Left ventricle myocardium inferior (tissue), 1 donor: Measurements from ENCODE around the gene IFI6. TPM values are rescaled to one million over a fixed set of nuclear protein-coding genes. Genes with fewer than 3 reads are reported as not detected.
A peak's percentile ranks its signal among the peaks of the same experiment; 100 is the strongest.
"Not testable (repeated sequence)": the region's sequence is repeated elsewhere in the genome, so short reads cannot be mapped to it uniquely, and the experiment has no call there.

Source experiments
- DNase-seq: peaks from one replicate; pipeline ENCODE4 v3.0.0-alpha.2; 2020
- H3K27ac ChIP-seq: fragments of 200-600 bp; replicated peaks from 2 replicates; pipeline ENCODE4 v1.8.0; 2021
- H3K27me3 ChIP-seq: fragments of 200-600 bp; 2 replicates; pipeline ENCODE4 v1.8.0; 2021; ENCODE audit warnings: low read depth
- H3K36me3 ChIP-seq: fragments of 200-600 bp; 2 replicates; pipeline ENCODE4 v1.8.0; 2021
- H3K4me1 ChIP-seq: fragments of 200-600 bp; 2 replicates; pipeline ENCODE4 v1.8.0; 2021
- H3K4me3 ChIP-seq: fragments of 200-600 bp; 2 replicates; pipeline ENCODE4 v1.8.0; 2021; ENCODE audit warnings: mild to moderate bottlenecking, moderate library complexity
- H3K9me3 ChIP-seq: fragments of 200-600 bp; replicated peaks from 2 replicates; pipeline ENCODE4 v1.8.0; 2021
- intact Hi-C: fragments of 100-400 bp; cut with micrococcal nuclease; formaldehyde crosslinking; loops from one replicate; pipeline ENCODE4 v1.11.0; 2022
- total RNA-seq: library from RNA; stranded (reverse); fragmentation: NEBNext Ultra II Directional; extraction: Animal tissue kit (Norgen Biotek cat#: 25700); gene quantifications from one replicate; pipeline ENCODE4 v1.2.1, GENCODE V29; 2021
- TF ChIP-seq, protein P1 (sequence below): fragments of 200-600 bp; IDR thresholded peaks from 2 replicates; pipeline ENCODE4 v1.8.0; 2021; ENCODE audit warnings: antibody characterized with exemption, mild to moderate bottlenecking, borderline replicate concordance
- donor health status: DM: no; HTN: yes; CAD: no; lungs with severe emphysema.

Gene IFI6
- total RNA-seq, 1 donor from 2014 or later = 39.2 TPM

DNA sequence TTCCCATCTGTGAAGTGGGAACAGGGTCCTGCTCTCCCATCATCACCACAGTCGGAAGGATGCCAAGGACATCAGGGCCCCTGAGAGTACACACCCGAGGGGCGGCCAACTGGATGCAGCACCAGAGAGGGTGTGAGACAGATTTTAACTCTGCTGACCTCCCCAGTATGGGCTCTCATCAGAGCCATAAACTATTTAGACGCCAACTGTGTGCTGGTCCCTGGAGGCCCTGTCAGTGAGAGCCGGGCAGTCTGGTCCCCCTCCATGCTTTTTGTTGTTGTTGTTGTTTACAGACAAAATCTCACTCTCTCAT is 38.7 kb downstream of the IFI6 start:
- H3K4me3 ChIP-seq = peak overlapping the region; percentile 70
- H3K36me3 ChIP-seq = no peaks in the 10 kb centered on the region
- no peaks in the 10 kb centered on the region for H3K9me3 ChIP-seq
- H3K27ac ChIP-seq = peak overlapping the region; percentile 92
- peaks cover 77% of the 10 kb centered on the region for H3K4me1 ChIP-seq
- no peak for DNase-seq
- H3K27me3 ChIP-seq = no peaks in the 10 kb centered on the region
- intact Hi-C loops = no loop called here
- TF ChIP-seq, protein P1, sequence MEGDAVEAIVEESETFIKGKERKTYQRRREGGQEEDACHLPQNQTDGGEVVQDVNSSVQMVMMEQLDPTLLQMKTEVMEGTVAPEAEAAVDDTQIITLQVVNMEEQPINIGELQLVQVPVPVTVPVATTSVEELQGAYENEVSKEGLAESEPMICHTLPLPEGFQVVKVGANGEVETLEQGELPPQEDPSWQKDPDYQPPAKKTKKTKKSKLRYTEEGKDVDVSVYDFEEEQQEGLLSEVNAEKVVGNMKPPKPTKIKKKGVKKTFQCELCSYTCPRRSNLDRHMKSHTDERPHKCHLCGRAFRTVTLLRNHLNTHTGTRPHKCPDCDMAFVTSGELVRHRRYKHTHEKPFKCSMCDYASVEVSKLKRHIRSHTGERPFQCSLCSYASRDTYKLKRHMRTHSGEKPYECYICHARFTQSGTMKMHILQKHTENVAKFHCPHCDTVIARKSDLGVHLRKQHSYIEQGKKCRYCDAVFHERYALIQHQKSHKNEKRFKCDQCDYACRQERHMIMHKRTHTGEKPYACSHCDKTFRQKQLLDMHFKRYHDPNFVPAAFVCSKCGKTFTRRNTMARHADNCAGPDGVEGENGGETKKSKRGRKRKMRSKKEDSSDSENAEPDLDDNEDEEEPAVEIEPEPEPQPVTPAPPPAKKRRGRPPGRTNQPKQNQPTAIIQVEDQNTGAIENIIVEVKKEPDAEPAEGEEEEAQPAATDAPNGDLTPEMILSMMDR = no peak

DNA sequence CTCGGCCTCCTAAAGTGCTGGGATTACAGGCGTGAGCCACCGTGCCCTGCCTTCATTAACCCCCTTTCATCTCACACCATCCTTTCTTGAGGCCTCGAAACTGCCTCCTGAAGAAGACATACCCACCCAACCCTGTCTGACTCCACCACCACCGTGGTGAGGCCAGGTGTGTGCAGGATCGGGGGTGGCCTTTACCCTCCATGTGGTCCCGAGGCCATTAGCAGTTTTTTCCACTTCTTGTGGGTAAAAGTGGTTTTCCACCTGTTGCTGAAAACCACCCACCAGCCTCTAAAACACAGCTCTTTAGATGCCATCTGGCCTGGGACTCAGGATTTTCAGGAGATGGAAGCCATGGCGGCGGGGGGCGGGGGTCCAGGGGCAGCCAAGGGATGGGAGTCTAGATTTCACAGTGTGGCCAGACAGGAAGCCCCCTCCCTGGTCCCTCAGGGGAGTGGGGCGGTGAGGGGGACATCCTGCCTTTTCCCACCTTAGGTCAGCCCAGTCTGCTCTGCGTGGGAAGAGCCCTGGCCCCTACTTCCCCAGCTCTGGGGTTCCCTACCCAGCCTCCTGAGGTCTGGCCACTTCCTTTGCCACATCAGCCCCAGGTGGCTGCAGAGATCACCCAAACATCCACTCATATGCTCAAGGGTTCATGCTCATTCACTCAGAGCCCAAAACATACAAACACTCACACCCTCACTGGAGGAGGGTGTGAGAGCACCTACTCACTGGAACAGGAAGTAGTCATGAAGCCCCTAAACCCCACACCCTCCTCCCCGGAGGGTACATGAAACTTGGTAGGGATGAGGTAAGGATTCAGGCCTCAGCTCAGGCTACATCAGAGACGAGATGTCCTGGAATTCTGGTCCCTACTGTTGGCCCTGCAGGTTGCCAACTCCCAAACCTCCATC is 39.4 kb downstream of the IFI6 start:
- peaks cover 83% of the 10 kb centered on the region for H3K4me1 ChIP-seq
- DNase-seq = no peak
- H3K36me3 ChIP-seq = no peaks in the 10 kb centered on the region
- no peaks in the 10 kb centered on the region for H3K27me3 ChIP-seq
- TF ChIP-seq, protein P1 = no peak
- H3K27ac ChIP-seq = peak overlapping the region; percentile 92
- intact Hi-C loops = no loop called here
- H3K9me3 ChIP-seq = no peaks in the 10 kb centered on the region
- peak overlapping the region; percentile 70 for H3K4me3 ChIP-seq

DNA sequence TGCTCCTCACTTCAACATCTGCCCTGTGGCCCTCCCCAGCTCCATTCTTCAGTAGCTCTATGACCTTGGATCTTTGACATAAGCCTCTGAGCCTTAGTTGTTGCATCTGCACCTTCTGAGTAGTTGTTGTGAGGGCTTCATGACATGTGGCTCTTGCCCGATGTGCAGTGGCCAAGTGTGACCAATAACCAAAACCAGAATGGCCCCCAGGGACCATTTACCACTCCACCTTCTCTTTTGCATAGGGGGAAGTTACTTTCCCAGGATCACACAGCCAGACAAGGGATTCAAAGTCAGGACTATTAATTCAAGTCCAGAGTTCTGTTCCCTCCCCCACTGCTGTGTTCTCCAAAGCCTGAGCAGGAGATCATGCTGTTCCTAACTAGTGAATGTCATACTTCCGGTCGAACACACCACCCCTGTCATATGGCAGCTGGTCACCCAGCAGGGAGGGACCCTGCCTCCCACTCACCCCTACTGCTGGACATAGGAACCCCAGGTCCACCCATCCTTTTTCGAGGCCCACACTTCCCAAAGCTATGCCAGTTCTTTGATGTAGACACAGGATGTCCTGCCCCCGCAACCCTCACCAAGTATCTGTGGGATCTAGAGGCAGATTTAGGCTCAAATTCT is 41.0 kb downstream of the IFI6 start:
- H3K27me3 ChIP-seq = no peaks in the 10 kb centered on the region
- intact Hi-C loops = no loop called here
- no peaks in the 10 kb centered on the region for H3K9me3 ChIP-seq
- H3K4me3 ChIP-seq = peak overlapping the region; percentile 70
- H3K36me3 ChIP-seq = no peaks in the 10 kb centered on the region
- peak; percentile 54 for DNase-seq
- peaks cover 85% of the 10 kb centered on the region for H3K4me1 ChIP-seq
- H3K27ac ChIP-seq = peak overlapping the region; percentile 92
- TF ChIP-seq, protein P1 = no peak

DNA sequence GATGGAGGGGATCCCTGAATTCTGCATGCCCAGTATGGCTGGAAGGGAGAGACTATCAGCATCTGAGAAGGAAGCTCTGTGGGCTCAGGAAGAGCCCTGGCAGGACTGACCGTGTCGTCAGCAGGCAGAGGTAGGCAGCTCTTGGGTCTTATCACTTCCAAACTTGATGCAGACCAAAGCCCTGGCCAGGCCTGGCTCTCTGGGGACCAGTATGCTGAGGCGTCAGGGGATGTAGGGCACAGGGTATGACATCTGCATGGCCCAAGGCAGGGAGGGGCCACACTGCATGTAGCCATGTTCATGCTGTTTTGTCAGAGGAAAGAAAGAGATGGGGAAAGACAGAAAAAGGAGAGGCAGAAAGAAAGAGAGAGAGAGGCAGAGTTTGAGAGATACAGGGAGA is 43.3 kb downstream of the IFI6 start:
- intact Hi-C loops = no loop called here
- Histone ChIP-seq H3K36me3 (no peaks in the 10 kb centered on the region), H3K27me3 (no peaks in the 10 kb centered on the region), H3K27ac (peak overlapping the region; percentile 92), H3K4me3 (no peak overlapping the region), H3K4me1 (peaks cover 74% of the 10 kb centered on the region), H3K9me3 (no peaks in the 10 kb centered on the region)
- TF ChIP-seq, protein P1 = no peak
- DNase-seq = no peak

DNA sequence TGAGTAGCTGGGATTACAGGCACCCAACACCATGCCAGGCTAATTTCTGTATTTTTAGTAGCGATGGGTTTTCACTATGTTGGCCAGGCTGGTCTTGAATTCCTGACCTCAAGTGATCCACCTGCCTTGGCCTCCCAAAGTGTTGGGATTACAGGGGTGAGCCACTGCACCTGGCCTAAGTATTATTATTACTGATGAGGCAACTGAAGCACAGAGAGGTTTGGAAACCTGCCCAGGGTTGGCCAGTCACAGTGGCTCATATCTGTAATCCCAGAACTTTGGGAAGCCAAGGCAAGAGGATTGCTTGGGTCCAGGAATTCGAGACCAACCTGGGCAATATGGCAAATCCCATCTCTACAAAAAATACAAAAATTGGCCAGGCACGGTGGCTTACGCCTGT is 44.3 kb downstream of the IFI6 start:
- peaks cover 64% of the 10 kb centered on the region for H3K4me1 ChIP-seq
- H3K4me3 ChIP-seq, H3K36me3 ChIP-seq, H3K27me3 ChIP-seq, DNase-seq, H3K9me3 ChIP-seq, intact Hi-C loops, H3K27ac ChIP-seq: not testable (repeated sequence)

DNA sequence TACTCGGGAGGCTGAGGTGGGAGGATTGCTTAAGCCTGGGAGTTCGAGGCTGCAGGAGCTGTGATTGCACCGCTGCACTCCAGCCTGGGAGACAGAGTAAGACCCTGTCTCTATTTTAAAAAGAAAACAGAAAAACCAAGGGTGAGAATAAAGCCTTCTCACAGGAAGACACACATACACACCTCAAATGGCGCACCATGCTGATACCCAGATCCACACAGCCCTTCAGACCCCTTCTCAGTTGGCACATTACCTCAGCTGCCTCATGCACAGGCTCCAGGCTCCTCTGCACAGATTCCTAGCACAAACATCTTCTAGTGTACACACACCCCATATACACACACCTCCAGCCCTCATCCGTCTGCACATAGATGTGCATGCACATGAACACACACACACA is 44.9 kb downstream of the IFI6 start:
- peak overlapping the region; percentile 8 for H3K27ac ChIP-seq
- TF ChIP-seq, protein P1 = no peak
- DNase-seq = no peak
- no peaks in the 10 kb centered on the region for H3K36me3 ChIP-seq
- intact Hi-C loops = no loop called here
- H3K27me3 ChIP-seq = no peaks in the 10 kb centered on the region
- peaks cover 57% of the 10 kb centered on the region for H3K4me1 ChIP-seq
- H3K4me3 ChIP-seq = no peak overlapping the region
- no peaks in the 10 kb centered on the region for H3K9me3 ChIP-seq
